ENCODE results near the gene ZHX3.
A peak's percentile ranks its signal among the peaks of the same experiment; 100 is the strongest.
"Not testable (repeated sequence)": the region's sequence is repeated elsewhere in the genome, so short reads cannot be mapped to it uniquely, and the experiment has no call there.

Gene ZHX3

DNA sequence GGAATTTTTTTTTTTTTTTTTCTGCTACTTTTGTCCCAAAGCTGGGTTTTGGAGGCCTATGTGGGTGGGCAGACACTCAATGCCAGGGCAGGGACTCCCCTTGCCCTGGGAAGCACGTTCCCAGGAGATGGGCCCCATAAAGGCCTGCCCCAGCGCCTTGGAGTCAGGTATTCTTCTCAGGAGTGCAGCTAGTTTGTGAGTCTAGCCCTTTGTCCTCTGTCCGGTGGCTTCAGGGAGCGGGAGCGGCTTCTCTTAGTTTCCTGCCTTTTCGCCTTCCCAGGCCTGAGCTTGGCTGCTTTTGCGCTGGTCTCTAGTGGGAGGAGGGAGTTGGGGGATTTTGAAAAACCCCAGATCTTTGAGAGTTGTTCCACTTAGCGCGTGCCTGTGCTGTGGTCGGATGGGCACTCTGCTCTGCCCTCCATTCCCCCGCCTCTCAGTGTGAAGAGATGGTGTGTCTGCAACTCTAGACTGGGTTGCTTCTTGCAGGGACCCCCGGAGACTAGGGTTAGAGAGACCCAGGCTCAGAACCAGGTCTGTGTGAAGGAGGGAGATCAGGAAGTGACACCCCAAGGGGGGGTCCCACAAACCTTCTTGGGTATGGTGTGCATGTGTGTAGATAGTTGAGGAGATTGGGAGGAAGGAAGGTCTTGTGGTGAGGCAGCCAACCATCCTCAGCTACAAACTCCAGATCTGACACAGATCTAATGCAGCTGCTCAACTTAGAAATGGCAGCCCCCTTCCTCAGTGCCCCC lies 178.9 kb downstream of the ZHX3 start:
- H3K4me1 ChIP-seq (ENCODE audit: control insufficient read depth, insufficient read depth, low read length) = peaks cover 26% of the 10 kb centered on the region
- H3K4me3 ChIP-seq (ENCODE audit: low read length) = peak overlapping the region; percentile 88
- DNase-seq (ENCODE audit: low read depth) = peak; percentile 56
- H3K9me3 ChIP-seq (ENCODE audit: control insufficient read depth, low read length) = no peaks in the 10 kb centered on the region
- H3K27me3 ChIP-seq (replicated peaks; ENCODE audit: control insufficient read depth, insufficient read depth, low read length) = no peaks in the 10 kb centered on the region
- peak overlapping the region; percentile 91 for H3K9ac ChIP-seq (ENCODE audit: low read length)
- no peaks in the 10 kb centered on the region for H3K36me3 ChIP-seq (ENCODE audit: control insufficient read depth, insufficient read depth, low read length, severe bottlenecking)

DNA sequence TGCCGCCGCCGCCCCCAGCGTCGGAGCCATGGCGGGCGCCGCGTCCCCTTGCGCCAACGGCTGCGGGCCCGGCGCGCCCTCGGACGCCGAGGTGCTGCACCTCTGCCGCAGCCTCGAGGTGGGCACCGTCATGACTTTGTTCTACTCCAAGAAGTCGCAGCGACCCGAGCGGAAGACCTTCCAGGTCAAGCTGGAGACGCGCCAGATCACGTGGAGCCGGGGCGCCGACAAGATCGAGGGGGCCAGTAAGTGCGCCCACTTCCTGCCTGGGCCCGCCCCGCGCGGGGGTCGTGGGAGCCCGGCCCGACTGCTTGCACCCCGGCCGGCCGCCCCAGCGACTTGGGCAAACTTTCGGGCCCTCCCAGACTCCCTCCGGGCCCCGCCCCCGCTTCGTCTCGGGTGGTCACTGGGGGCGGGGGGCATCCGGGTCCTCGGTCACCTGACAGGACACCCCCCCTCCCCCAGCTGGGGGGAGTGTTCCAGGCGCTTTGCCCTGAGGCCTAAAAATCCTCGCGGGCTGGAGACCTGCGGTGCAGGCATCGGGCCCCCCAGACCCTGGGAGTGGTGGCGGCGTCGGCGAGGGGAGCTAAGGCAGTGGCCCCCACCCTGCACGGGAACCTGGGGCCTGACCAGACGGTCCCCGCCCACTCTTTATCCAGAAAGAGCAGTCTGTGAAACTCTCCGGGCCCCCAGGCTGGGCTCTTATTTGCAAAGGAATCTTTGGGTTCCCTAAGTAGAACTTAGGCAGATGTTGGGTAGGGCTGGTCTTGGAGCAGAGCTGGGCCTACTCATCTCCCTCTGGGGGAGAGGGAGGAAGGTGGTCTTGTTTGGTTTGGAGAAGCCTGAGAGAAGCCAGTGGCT lies 179.7 kb downstream of the ZHX3 start:
- peaks cover 26% of the 10 kb centered on the region for H3K4me1 ChIP-seq (ENCODE audit: control insufficient read depth, insufficient read depth, low read length)
- peak overlapping the region; percentile 91 for H3K9ac ChIP-seq (ENCODE audit: low read length)
- no peaks in the 10 kb centered on the region for H3K27me3 ChIP-seq (replicated peaks; ENCODE audit: control insufficient read depth, insufficient read depth, low read length)
- H3K4me3 ChIP-seq (ENCODE audit: low read length) = peak overlapping the region; percentile 88
- H3K9me3 ChIP-seq (ENCODE audit: control insufficient read depth, low read length) = no peaks in the 10 kb centered on the region
- no peaks in the 10 kb centered on the region for H3K36me3 ChIP-seq (ENCODE audit: control insufficient read depth, insufficient read depth, low read length, severe bottlenecking)
- DNase-seq (ENCODE audit: low read depth) = peak; percentile 69

DNA sequence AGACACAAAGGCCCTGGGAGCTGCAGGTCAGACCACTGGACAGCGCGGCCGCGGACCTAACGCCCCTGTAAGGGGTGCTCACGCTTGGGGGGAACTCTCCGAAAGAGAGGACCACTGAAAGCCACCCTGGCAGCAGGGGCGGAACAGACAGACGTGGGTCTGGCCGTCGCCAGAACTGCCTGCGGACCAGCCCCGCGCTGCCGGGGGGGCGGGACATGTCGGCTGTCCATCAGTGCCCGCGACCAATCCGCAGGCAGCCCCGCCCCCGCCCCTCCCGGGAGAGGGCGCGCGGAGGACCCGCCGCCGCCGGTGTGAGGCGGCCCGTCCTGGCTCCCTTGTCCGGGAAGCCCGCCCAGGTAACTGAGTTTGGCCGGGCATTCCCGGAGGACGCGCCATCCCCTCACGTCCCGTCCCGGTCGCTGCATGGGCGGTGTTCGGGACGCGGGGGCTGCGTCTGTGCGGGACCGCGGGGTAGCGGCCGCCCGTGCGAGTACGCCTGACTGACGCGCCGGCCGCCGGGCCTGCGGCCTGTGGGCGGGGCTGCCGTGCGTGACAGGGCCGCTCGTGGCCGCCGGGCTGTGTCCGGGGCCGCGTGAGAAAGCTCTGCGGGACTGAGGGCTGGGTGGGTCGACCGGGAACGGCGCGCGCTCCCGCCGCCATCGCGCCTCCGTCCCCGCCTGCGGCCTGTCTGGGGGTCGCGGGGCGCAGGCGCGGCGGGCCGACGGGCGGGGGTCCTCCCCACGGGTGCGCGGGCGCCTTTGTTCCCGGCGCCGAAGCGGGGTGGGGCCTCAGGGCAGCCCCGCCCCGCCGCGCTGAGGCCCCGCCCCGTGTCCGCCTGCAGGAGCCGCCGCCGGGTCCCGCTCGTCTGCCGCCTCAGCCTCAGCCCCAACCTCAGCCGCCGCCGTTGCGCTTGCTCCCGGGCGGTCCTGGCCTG lies 180.6 kb downstream of the ZHX3 start, which contains the start of gene PLCG1:
TSS of gene PLCG1 (plus strand) at position 864 of the 934 bp plus-strand sequence. CDS start 99 bp downstream, outside the sequence.
- Histone ChIP-seq H3K9ac (ENCODE audit: low read length) (peak within 1 kb of the TSS; percentile 91), H3K4me3 (ENCODE audit: low read length) (peak within 1 kb of the TSS; percentile 88), H3K9me3 (ENCODE audit: control insufficient read depth, low read length) (no peaks in the 10 kb centered on the region), H3K4me1 (ENCODE audit: control insufficient read depth, insufficient read depth, low read length) (peaks cover 26% of the 10 kb centered on the region), H3K36me3 (ENCODE audit: control insufficient read depth, insufficient read depth, low read length, severe bottlenecking) (no peaks in the 10 kb centered on the region), H3K27me3 (replicated peaks; ENCODE audit: control insufficient read depth, insufficient read depth, low read length) (no peaks in the 10 kb centered on the region)
- peak; percentile 93 for DNase-seq (ENCODE audit: low read depth)

DNA sequence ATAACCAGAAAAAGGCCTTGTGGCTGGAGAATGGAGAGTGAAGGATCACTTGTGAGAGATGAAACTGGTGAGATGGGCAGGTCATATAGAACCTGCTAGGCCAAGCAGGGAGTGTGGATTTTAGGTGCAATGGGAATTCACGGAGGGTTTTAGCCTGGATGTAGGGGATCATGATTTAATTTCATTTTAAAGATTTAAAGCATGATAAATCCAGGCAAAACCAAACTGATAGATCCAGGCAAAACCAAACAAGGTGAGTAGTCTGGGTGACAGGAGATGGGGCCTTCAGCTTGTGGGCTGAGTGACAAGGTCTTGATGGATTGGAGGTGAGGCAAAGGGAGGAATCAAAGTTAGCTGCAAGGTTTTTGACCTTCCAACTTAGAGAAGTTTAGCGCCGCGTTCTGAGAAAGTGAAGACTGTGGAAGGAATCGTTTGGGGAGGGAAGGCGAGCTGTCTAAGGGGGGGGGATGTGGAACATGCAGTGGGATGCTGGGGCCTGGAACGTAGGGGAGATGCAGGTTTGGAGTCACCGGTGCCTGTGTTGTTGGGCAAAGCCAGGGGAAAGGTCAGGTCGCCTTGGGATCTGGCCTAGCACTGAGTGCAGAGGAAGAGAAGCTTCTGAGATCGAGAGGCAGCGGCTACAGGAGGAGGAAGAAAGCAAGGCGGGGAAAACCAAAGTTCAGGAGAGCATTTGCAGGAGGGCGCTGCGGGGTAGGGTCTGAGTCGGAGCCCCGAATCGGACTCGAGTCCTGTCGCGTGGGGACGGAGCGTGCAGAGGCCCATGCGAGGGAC lies 181.4 kb downstream of the ZHX3 start:
- Histone ChIP-seq H3K27me3 (replicated peaks; ENCODE audit: control insufficient read depth, insufficient read depth, low read length) (no peaks in the 10 kb centered on the region), H3K4me3 (ENCODE audit: low read length) (peak overlapping the region; percentile 88), H3K4me1 (ENCODE audit: control insufficient read depth, insufficient read depth, low read length) (peaks cover 21% of the 10 kb centered on the region), H3K36me3 (ENCODE audit: control insufficient read depth, insufficient read depth, low read length, severe bottlenecking) (no peaks in the 10 kb centered on the region), H3K9me3 (ENCODE audit: control insufficient read depth, low read length) (no peaks in the 10 kb centered on the region), H3K9ac (ENCODE audit: low read length) (peak overlapping the region; percentile 91)
- DNase-seq (ENCODE audit: low read depth) = no peak

DNA sequence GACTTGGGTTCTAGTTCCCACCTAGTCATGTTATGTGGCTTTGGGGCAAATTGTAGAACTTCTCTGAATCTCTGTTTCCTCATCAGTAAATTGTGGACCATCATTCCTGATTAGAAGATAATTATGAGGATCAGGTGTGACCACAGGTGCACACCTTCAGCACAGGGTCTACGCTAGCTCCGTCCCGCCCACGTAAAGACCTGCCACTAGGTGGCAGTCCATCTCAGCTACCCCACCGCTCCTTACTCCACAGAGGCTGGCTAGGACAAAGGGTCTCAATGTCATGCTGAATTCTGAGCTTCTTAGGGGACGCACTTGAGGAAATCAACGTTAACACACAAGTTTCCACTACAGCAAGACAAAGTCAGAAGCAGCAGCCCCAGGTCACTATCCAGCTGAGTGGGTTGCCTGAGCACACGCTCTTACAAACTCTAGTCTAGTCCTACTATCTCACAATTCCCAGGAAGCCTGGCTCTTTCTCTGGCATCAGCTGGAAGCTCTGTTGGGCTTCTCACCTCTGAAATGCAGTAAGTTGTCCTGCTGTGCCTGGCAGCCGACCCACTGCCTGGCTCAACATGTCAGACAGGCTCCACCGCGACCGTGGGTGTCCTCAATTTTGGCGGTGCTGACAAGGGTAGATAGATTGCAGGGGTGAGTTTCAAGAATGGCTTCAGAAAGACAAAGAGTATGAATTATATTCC lies 182.2 kb downstream of the ZHX3 start:
- peaks cover 13% of the 10 kb centered on the region for H3K4me1 ChIP-seq (ENCODE audit: control insufficient read depth, insufficient read depth, low read length)
- no peak overlapping the region for H3K4me3 ChIP-seq (ENCODE audit: low read length)
- H3K36me3 ChIP-seq (ENCODE audit: control insufficient read depth, insufficient read depth, low read length, severe bottlenecking) = no peaks in the 10 kb centered on the region
- H3K9me3 ChIP-seq (ENCODE audit: control insufficient read depth, low read length) = no peaks in the 10 kb centered on the region
- H3K27me3 ChIP-seq (replicated peaks; ENCODE audit: control insufficient read depth, insufficient read depth, low read length) = no peaks in the 10 kb centered on the region
- no peak overlapping the region for H3K9ac ChIP-seq (ENCODE audit: low read length)
- peak; percentile 32 for DNase-seq (ENCODE audit: low read depth)

DNA sequence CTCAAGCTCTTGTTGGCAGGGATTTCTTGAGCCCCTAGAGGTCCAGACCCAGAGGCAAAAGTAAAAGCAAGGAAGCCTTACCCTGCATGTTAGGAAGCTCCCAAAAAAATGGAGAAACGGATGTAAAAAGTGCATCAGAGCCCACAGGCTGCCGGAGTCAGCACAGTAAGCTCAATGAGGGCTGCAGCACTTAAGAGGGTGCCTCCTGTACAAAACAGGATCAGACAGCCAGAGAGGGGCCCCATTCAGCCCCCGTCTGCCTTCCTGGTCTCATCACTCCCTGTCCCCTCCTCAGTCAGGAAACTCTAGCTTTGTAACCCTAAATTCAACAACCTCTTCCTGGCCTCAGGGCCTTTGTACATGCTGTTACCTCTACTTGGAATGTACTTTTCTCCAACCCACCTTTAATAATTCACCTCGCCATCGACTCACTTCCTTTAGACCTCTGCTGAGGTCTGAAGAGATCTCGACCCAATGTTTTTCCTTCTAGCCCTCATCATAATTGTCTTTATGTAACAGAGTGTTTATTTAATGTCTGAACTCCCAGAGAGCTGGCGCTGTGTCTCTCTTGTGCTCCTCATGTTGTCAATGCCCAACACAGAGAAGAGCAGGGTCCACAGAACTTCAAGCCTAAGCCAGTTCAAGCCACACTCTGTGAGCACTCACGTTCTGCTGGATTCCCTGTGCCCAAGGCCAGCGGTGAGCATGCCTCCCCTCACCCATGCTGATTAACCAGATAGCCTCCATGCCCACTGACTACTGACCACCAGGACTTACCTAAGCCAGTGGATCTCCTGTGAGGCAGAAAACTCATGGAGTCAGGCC lies 183.0 kb downstream of the ZHX3 start:
- Histone ChIP-seq H3K4me1 (ENCODE audit: control insufficient read depth, insufficient read depth, low read length) (peaks cover 10% of the 10 kb centered on the region), H3K4me3 (ENCODE audit: low read length) (no peak overlapping the region), H3K27me3 (replicated peaks; ENCODE audit: control insufficient read depth, insufficient read depth, low read length) (no peaks in the 10 kb centered on the region), H3K36me3 (ENCODE audit: control insufficient read depth, insufficient read depth, low read length, severe bottlenecking) (no peaks in the 10 kb centered on the region), H3K9ac (ENCODE audit: low read length) (no peak overlapping the region), H3K9me3 (ENCODE audit: control insufficient read depth, low read length) (no peaks in the 10 kb centered on the region)
- DNase-seq (ENCODE audit: low read depth) = no peak

DNA sequence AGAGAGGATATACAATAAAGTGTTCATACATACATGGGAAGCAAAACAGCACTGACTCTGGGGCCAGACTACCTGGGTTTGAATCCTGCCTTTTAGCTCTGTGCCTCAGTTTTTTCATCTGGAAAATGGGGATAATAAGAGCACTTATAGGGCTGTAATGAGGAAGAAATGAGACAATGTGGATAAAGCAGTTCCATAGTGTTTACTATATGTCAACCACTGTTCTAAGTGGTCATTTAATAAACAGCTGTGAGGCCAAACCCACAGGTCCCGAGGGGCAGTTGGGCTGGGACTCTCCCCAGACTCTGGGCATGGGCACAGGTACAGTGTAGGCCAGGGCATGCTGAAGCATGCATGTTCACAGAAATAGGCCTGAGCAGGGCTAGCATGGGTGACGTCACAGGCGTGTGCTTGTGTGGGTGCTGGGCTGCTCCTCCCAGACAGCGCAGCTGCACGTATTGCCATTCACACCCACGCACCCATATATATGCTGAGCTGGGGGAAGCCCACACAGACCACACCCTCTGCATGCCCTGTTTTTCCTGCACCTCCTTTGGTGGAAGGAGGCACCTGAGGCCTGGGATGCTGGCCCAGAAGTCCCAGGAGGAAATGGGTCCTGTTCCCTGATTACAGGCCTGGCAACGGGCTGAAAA lies 183.7 kb downstream of the ZHX3 start:
- DNase-seq (ENCODE audit: low read depth) = no peak
- Histone ChIP-seq H3K4me3 (ENCODE audit: low read length) (no peak overlapping the region), H3K4me1 (ENCODE audit: control insufficient read depth, insufficient read depth, low read length) (peaks cover 3% of the 10 kb centered on the region)

DNA sequence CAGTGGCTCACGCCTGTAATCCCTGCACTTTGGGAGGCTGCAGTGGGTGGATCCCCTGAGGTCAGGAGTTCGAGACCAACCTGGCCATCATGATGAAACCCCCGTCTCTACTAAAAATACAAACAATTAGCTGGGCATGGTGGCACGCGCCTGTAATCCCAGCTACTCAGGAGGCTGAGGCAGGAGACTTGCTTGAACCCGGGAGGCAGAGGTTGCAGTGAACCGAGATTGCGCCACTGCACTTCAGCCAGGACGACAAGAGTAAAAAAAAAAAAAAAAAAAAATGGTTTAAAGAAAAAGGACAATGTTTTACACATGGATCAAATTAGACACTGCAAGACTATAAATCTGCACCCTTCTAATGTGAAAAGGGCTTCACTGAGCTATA lies 185.1 kb downstream of the ZHX3 start:
- not testable (repeated sequence) for H3K9ac ChIP-seq (ENCODE audit: low read length); DNase-seq (ENCODE audit: low read depth); H3K27me3 ChIP-seq (replicated peaks; ENCODE audit: control insufficient read depth, insufficient read depth, low read length); H3K36me3 ChIP-seq (ENCODE audit: control insufficient read depth, insufficient read depth, low read length, severe bottlenecking); H3K4me3 ChIP-seq (ENCODE audit: low read length); H3K9me3 ChIP-seq (ENCODE audit: control insufficient read depth, low read length); H3K4me1 ChIP-seq (ENCODE audit: control insufficient read depth, insufficient read depth, low read length)

More for the DNA sequence above, 183.7 kb downstream of the ZHX3 start:
- H3K27me3 ChIP-seq (replicated peaks; ENCODE audit: control insufficient read depth, insufficient read depth, low read length) = no peaks in the 10 kb centered on the region
- H3K9ac ChIP-seq (ENCODE audit: low read length) = no peak overlapping the region
- no peaks in the 10 kb centered on the region for H3K36me3 ChIP-seq (ENCODE audit: control insufficient read depth, insufficient read depth, low read length, severe bottlenecking)
- H3K9me3 ChIP-seq (ENCODE audit: control insufficient read depth, low read length) = no peaks in the 10 kb centered on the region

All from adipocyte (in vitro differentiated cells).